ENCODE measurements around the gene RNPEP. TPM values are rescaled to one million over a fixed set of nuclear protein-coding genes. Genes with fewer than 3 reads are reported as not detected.
A peak's percentile ranks its signal among the peaks of the same experiment; 100 is the strongest.

RNPEP gene
- total and polyA plus RNA-seq, 2 of the 13 experiments (the other 11 are each of a cell fraction or from before 2014, with no cell fraction given) = 20.6 to 38.4 TPM

DNA sequence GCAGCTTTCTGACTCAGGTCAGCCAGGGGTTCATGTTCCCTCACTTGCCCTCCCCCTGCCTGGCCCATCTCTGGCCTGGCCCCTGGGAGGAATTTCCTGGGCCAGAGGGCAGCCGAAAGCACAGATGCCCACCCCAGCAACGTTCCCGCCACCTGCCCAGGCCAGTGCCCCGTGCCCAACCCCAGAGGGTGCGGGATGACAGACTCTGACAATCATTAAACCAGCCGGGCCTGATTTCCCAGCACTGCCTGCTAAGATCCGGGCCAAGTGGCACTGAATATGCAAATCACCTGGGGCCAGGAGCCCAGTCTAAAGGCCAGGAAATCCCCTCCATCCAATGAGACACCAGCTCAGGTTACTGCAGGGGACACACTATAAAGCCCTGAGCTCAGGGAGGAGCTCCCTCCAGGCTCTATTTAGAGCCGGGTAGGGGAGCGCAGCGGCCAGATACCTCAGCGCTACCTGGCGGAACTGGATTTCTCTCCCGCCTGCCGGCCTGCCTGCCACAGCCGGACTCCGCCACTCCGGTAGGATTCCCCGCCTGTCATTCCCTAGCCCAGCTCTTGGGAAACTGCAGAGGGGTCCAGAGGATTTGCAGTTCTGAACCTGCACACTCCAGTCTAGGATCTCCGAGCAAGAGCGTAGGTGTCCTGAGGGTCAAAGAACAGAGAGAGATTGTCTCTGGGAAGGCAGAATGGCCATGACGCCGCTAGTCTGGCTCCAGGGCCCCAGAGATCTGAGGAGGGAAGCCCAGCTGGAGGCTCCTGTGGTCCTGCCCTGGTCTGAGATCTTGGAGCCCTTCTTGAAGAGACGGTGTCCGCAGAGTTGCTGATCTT, 27.9 kb downstream of the RNPEP start, which contains the start of gene ELF3 (continued):
- no peak for TF ChIP-seq ONECUT2 (CRISPR knock-in tag; IDR thresholded peaks at IDR 0.05)
- TF ChIP-seq, protein P1, sequence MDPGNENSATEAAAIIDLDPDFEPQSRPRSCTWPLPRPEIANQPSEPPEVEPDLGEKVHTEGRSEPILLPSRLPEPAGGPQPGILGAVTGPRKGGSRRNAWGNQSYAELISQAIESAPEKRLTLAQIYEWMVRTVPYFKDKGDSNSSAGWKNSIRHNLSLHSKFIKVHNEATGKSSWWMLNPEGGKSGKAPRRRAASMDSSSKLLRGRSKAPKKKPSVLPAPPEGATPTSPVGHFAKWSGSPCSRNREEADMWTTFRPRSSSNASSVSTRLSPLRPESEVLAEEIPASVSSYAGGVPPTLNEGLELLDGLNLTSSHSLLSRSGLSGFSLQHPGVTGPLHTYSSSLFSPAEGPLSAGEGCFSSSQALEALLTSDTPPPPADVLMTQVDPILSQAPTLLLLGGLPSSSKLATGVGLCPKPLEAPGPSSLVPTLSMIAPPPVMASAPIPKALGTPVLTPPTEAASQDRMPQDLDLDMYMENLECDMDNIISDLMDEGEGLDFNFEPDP (CRISPR knock-in tag; conservative IDR thresholded peaks at IDR 0.05) = no peak
- no peak for TF ChIP-seq KDM1A (CRISPR knock-in tag; IDR thresholded peaks at IDR 0.05)
- no peak for TF ChIP-seq YY1 (IDR thresholded peaks at IDR 0.05; ENCODE audit: insufficient read depth, insufficient replicate concordance, low read depth, low read length)
- TF ChIP-seq ZFP36L2 (CRISPR knock-in tag; IDR thresholded peaks at IDR 0.05) = no peak
- peak; percentile 48; the same call in 1 of the 2 replicates for TF ChIP-seq ZBTB20 (CRISPR knock-in tag; IDR thresholded peaks at IDR 0.05; ENCODE audit: borderline replicate concordance, low read depth)
- no peak for TF ChIP-seq ARNT (IDR thresholded peaks at IDR 0.05)
- TF ChIP-seq SP140L (CRISPR knock-in tag; IDR thresholded peaks at IDR 0.05; ENCODE audit: borderline replicate concordance) = peak; percentile 63; the same call in 1 of the 2 replicates
- 0 out of 2 replicates have a peak, but pooled peaks have one; percentile 49 for TF ChIP-seq ZNF224 (CRISPR knock-in tag; IDR thresholded peaks at IDR 0.05)
- TF ChIP-seq, protein P2, sequence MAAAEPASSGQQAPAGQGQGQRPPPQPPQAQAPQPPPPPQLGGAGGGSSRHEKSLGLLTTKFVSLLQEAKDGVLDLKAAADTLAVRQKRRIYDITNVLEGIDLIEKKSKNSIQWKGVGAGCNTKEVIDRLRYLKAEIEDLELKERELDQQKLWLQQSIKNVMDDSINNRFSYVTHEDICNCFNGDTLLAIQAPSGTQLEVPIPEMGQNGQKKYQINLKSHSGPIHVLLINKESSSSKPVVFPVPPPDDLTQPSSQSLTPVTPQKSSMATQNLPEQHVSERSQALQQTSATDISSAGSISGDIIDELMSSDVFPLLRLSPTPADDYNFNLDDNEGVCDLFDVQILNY (CRISPR knock-in tag; conservative IDR thresholded peaks at IDR 0.05) = no peak
- TF ChIP-seq PHF5A (CRISPR knock-in tag; IDR thresholded peaks at IDR 0.05; ENCODE audit: low read depth, unreplicated experiment) = no peak
- TF ChIP-seq KAT7 (CRISPR knock-in tag; IDR thresholded peaks at IDR 0.05; ENCODE audit: borderline replicate concordance) = no peak
- TF ChIP-seq ELF3 (CRISPR knock-in tag; IDR thresholded peaks at IDR 0.05) = peak; percentile 43; the same call in 1 of the 2 replicates
- TF ChIP-seq CCAR2 (optimal IDR thresholded peaks at IDR 0.05; ENCODE audit: low read depth, low read length) = no peak
- TF ChIP-seq MXI1 (IDR thresholded peaks at IDR 0.05; ENCODE audit: borderline replicate concordance, low read depth, low read length) = peak; percentile 67; the same call in 2 of the 3 replicates
- no peak for TF ChIP-seq PCBP2 (optimal IDR thresholded peaks at IDR 0.05; ENCODE audit: low read depth, low read length, poor library complexity, severe bottlenecking)
- TF ChIP-seq, protein P3, sequence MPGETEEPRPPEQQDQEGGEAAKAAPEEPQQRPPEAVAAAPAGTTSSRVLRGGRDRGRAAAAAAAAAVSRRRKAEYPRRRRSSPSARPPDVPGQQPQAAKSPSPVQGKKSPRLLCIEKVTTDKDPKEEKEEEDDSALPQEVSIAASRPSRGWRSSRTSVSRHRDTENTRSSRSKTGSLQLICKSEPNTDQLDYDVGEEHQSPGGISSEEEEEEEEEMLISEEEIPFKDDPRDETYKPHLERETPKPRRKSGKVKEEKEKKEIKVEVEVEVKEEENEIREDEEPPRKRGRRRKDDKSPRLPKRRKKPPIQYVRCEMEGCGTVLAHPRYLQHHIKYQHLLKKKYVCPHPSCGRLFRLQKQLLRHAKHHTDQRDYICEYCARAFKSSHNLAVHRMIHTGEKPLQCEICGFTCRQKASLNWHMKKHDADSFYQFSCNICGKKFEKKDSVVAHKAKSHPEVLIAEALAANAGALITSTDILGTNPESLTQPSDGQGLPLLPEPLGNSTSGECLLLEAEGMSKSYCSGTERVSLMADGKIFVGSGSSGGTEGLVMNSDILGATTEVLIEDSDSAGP (CRISPR knock-in tag; IDR thresholded peaks at IDR 0.05; ENCODE audit: borderline replicate concordance) = peak; percentile 53; the same call in 1 of the 2 replicates
- TF ChIP-seq, protein P4, sequence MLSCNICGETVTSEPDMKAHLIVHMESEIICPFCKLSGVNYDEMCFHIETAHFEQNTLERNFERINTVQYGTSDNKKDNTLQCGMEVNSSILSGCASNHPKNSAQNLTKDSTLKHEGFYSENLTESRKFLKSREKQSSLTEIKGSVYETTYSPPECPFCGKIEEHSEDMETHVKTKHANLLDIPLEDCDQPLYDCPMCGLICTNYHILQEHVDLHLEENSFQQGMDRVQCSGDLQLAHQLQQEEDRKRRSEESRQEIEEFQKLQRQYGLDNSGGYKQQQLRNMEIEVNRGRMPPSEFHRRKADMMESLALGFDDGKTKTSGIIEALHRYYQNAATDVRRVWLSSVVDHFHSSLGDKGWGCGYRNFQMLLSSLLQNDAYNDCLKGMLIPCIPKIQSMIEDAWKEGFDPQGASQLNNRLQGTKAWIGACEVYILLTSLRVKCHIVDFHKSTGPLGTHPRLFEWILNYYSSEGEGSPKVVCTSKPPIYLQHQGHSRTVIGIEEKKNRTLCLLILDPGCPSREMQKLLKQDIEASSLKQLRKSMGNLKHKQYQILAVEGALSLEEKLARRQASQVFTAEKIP (CRISPR knock-in tag; IDR thresholded peaks at IDR 0.05; ENCODE audit: borderline replicate concordance) = no peak
- TF ChIP-seq SCMH1 (CRISPR knock-in tag; IDR thresholded peaks at IDR 0.05; ENCODE audit: borderline replicate concordance) = no peak
- TF ChIP-seq, protein P5, sequence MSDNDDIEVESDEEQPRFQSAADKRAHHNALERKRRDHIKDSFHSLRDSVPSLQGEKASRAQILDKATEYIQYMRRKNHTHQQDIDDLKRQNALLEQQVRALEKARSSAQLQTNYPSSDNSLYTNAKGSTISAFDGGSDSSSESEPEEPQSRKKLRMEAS (IDR thresholded peaks at IDR 0.05) = peak; percentile 59
- TF ChIP-seq KDM5A (IDR thresholded peaks at IDR 0.05; ENCODE audit: borderline replicate concordance, low read length) = peak; percentile 21; the same call in 1 of the 2 replicates
- peak; percentile 22; the same call in 1 of the 2 replicates for TF ChIP-seq FOXK1 (CRISPR knock-in tag; IDR thresholded peaks at IDR 0.05; ENCODE audit: borderline replicate concordance, low read depth)

Data from HepG2 (cell line).